GM19468 (cell line): ENCODE data around the gene ABI3BP.

Experiments used
- ATAC-seq: cut with Tn5 transposase; IDR thresholded peaks from one replicate; pipeline ENCODE4 v1.9.1; 2021; ENCODE audit warnings: mild to moderate bottlenecking, moderate library complexity, moderate number of reproducible peaks; ENCODE audit not compliant: unreplicated experiment; ENCODE audit errors: extremely low read depth

Gene ABI3BP

DNA sequence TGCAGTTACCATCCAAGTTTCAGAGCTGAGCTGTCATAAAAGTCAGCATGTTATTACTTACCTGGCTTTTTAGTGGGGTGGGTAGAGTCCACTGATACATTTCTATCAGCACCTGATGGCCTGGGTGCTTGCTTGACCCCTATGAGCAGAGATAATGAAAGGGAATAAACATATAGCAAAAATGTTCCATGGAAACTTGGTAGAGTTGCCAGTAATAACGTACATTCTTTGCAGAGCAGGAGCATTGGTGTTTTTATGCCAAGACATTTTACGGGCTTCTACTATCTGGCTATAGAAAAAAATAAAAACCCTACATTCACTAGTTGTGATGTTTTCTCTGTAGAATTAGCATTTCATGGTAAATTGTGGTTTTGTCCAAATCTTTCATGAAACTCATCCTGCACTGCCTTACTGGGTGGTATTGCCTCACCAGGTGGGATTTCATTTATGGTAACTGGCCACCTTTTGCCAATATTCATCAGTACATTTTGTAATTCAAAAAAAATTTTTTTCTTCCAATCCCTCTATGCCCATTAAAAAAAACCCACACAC is 213.1 kb downstream of the ABI3BP start:
- no peak for ATAC-seq

DNA sequence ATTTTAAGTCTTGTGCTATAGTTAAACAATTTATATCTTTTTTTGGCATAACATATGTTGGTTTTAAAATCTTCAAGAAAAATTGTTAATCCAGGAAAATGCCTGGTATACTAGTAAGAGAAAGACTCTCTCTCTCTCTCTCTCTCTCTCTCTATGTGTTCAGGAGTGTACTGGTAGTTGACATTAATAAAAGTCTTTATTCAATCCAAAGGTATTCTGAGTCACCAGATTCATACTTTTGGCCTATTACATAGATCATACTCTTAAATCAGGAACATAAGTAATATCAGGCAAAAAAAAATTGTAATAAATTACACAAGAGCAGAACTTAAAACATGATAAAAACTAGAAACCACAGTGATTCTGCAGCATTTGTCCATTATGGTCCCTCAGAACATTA is 213.7 kb downstream of the ABI3BP start:
- ATAC-seq: no peak

DNA sequence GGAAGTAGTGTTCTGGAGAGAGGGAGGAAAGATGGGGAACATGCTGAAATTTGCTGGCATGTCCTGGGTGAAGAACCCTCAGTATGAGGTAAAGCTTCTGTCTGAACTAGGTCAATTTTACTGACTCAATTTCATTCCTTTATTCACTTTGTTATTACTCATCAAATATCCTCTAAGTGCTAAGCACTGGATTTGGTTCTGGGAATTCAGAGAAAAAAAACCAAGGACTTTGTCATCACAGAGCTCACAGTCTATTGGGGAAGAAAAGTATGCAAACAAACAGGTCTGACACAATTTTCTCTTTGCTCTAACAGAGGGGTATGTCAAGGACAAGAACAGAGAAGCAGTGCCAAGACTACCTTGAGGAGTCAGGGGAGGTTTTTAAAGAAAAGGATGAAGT is 215.9 kb downstream of the ABI3BP start:
- no peak for ATAC-seq

DNA sequence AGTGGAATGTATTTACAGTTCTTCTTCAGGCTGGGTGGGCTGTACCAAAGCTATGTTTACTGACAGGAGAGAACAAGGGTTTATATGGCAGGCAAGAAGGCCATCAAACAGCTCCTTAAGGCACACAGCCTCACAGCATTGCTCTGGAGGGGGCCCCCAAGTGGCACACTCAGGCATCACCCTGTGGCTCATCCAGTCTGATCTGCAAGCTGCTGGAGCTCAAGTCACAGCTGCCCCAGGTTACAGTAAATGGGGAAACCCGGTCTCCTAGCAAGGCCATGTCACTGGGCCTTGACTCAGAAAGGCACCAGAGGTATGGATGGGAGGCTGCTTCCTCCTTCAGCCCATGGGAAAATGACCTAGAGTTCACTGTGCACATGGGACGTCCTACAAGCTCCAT is 216.5 kb downstream of the ABI3BP start:
- no peak for ATAC-seq

DNA sequence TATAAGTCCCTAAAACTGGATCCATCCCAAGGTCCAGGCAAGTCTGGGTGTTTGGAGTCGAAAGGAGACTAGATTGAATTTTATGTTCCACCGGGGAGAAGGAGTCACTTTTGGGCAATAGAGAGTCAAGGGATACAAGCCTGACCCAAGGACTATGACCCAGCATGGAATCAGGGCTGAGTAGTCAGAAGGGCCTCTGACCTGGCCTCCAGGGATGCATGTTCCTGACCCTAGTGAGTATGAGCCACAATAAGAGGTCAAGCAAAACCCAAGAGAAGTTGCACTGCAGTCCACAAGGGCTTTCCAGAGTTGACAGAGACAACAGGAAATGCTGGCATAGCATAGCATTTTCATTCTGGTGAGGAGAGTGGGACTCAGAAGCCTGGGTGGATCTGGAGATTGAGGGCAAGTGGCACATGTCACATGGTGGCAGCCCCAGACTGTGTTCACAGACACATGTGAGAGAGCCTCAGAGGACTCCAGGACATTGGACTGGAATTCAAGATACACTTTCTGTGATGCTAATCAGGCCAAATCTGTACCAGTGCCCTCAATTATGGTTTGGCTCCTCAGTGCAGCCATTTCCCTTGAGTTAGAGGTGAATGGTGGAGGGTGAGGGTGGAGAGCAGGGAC is 217.0 kb downstream of the ABI3BP start:
- ATAC-seq: no peak

DNA sequence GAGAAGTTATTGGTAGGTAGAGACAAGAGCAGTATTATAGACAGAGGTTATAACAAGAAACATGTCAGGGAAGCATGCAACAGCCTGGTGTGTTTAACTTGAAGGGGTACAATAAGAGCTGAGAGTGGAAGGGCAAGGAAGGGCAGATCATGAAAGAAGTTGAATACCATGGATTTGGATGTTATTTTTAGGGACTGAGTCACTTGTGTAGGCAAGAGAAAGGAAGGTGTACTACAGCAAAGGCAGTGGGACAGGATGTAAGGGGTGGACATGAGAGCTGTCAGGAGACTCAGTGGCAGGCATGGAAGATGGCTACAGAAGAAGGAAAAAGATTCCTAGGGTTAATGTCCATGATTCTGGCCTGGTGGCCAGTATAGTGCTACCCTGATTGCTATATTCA is 217.6 kb downstream of the ABI3BP start:
- ATAC-seq: no peak

DNA sequence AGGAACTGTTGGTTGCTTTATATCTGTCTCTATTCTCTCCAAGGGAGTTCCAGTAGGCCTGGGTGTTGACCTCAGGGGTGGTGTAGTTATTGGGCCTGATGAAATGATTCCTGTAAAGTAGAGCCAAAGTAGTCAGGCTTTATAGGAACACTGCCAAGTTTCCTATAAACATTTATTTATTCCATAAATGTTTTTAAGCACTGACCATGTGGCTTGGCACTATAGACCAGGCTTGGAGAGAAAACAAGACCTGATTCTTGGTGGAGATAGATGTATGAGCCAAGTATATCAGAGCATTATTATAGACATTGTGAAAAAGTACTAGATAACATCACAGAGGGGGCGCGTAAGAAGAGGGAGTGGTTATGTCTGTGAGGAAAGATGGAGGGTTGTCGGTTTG is 218.0 kb downstream of the ABI3BP start:
- ATAC-seq: no peak

DNA sequence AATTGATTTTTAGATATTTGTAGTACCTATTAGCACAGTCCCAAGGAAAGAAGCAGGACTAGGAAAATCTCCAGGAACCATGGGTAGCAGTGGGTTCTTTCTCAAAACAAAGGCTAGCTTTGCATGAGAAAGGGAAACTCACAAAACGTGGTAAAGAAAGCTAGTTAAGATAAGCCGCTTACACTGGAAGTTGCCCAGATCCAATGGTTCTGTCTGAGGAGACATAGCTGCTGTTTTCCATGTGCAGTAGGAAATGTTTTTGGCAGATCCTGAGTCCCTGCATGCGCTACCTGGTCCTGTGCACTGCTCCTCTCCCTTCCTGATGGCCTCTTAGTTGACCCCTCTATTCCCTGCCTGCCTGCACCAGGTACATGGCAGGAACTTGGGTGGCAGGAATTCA is 223.5 kb downstream of the ABI3BP start:
- no peak for ATAC-seq

DNA sequence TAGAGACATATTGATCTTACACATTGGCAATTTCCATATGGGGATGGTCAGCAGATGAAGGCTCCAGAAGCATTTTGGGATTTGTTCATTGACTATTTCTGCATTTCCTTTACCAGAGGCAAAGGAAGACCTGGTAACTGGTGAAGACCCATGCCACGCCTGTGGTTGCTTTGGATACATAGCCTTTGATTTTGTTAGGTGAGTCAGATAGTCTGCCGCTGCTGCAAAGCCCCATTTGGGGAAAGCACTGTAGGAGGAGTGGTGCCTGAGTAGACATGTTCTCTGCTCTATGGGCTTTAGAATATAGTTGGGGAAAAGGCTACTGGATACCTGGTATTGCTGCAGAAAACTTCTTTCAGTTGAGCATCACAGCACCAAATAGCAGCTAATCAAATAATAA is 227.2 kb downstream of the ABI3BP start:
- ATAC-seq: no peak

DNA sequence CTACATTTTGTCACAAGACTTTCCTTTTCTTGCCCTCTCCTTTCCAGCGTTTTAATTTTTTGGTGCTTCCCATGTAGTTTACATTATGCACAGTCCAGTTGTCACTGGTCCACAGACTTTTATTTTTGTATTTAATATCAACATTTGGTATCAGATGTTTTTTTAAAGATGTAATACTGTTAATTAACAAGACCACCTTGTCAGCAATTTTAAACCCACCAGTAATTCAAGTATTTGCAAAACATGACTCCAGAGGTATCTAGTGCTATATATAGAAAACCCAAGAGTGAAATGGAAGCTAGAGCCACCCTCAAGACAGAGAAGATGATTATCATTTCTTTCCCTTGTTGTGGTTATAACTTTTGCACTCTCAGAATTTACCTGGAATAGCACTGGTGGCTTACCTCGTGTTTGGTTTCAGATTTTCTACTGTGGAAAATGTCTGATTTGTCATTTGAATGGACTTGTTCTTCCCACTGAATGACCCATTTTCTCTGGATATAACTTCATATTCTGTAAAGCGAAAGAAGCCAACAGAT is 227.7 kb downstream of the ABI3BP start:
- ATAC-seq: no peak

DNA sequence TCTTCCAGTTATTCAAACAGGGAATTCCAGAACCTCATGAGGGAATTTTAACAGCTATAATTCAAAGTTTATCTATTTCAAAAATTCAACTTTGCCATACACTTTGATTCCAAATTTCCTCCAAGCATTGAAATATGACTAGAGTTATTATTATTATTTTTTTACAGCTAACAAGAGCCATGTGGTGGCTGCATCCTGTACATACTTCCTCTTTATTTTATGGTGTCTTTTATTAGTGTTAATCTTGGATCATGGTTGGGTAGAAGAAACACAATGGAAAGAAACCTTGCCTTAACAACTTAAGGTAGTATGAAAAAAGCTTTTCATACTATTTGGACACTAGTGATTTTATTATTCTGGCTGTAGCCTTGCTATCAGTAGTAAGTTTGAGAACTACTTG is 231.3 kb downstream of the ABI3BP start:
- no peak for ATAC-seq

DNA sequence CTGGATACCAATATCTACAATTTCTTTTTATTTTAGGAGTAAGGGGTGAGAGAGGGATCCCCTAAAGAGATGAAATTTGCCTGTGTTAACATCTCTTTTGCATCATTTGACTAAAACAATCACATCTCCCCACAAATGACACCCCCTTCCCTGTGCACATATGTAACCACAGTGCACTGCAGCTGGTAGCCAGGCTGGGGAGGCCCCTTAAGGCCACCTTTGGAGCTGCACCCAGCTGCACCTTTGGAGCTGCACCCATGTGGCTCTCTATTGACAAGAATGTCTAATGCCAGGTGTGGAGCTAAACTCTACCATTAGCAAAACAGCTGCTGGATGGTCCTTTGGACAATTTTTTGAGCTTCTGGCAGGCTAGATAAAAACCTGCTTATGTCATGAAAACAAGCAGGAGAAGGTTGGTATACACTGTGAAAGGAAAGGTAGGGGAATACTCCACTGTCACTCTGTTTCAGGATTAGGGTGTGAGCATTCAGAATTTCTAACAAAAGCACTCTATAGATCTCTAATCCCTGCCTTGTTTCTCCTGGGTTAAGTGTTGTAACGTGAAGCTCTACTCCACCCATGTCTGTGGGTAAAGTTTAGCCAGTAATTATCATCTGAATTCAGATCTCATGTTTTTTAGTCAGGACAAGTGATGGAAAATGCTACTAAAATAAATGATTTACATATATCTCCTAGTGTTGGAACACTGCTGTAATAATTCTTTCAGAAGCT is 231.8 kb downstream of the ABI3BP start:
- ATAC-seq: peak; percentile 76

DNA sequence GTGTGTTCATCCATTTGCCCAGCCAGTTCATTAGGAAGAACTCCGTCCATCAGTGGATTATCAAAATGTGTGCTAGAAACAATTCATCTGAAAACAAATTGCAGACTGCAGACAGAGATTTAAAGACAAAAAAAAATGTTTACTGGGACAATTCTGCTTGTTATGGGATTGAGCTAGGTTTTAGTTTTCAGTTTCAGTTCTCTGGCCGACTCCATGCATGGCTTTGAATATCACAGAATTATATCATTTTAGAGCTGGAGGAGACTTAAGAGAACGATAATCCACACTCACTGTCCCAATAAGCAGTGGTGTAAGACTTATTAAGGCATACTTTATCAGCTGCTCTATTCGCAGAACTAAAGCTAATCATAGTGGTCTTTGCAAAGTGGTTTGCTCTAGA is 232.8 kb downstream of the ABI3BP start:
- no peak for ATAC-seq

DNA sequence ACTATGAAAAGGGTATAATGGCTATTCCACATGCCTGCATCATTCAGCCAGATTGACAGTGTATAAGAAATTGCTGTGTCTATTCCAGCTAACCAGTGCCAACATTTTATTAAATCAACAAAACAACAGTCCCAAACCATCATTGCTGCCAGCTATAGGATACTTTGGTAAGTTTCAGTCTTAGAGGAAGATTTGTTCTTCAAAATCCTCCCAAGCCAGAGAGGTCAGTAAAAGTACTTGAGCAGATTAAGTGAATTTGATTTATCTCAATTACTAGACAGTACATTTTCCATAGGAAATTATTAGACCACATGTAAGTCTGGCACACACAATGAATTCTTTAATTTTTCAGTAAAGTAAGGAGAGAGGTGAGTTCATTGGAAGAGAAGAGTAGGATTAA is 233.3 kb downstream of the ABI3BP start:
- no peak for ATAC-seq

DNA sequence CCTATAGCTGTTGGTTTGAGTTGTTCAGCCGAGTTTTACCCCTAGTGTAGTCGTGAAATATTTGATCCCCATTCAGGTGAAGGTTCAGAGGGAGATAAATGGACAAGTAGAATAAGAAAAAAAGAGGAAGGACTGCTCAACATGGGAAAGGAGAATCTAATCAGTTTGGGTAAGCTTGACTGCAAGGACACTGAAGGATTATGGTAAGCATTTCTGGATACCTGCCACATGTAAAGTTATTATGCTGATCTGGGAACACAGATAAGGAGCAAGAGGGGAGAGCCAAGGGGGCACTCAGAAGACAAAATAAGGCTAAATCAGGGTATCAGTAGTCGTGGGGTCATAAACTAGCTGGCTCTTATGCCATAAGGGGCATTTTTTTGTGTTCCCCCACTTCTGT is 234.1 kb downstream of the ABI3BP start:
- no peak for ATAC-seq

DNA sequence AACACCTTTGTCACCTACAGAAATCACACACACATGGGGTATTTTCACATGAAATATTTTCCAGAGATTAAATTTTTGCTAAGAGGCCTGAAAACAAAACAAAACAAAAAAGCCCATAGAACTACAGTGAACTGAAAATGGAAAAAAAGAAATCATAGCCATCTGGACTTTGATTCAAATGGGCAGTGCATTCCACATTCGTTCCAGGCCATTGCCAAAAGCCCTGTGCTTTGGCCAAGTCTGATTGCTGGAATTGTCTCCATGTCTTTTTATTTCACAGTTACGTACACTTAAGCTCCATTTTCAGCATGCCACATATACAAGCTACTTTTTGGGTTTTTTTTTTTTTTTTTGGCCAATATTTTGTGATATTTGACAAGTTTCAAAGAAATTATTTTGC is 236.8 kb downstream of the ABI3BP start:
- no peak for ATAC-seq

DNA sequence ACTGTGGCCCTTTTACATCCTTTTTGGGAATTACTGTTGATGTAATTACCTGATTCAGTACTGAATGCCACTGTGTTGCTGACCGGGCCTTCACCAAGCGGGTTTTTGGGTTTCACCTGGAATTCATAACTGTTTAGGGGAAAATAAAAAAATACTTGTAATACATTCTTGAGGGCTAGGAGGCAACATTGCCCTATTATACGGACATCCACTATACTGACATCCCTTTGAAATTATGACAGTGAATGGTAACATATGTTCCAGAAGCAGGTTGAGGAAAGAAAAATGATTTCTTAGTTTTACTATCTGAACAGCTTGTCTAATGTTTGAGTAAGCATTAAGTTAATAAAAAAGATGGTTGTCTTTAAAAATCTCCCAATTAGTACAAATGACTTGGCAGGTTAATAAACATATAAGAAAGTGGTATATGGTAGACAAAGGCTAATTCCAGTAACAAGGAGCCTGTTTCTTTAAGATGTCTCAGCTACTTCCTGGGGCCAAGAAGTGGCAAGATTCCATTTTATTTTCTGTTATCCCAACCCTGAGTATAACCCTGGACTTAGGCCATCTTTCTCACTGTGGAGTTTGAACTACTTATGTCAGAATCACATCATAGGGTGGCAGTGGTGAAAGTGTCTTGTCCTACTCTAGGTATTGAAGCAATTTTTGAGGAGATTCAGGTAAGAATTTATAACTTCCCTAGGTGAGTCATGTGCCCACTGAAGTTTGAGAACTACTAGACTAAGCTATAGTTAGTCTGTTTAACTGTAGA is 238.5 kb downstream of the ABI3BP start:
- no peak for ATAC-seq

DNA sequence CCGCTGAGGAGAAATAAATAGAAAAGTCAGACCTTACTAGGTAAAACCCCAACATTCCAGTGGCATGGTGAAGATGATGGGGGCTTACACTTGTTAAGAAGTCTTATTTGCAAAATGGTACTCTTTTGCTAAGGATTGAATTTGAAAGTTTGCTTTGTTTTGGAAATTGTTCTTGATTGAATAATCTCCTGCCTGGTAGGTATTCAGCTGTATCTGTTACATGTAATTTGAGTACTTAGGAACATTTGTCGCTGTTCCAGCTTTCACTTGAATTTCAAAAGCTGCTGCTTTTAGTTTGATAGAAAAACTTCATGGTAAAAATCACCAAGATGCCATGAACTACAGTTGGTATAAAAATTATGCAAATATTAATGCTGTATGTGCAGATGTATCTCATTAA is 239.4 kb downstream of the ABI3BP start:
- ATAC-seq: no peak

DNA sequence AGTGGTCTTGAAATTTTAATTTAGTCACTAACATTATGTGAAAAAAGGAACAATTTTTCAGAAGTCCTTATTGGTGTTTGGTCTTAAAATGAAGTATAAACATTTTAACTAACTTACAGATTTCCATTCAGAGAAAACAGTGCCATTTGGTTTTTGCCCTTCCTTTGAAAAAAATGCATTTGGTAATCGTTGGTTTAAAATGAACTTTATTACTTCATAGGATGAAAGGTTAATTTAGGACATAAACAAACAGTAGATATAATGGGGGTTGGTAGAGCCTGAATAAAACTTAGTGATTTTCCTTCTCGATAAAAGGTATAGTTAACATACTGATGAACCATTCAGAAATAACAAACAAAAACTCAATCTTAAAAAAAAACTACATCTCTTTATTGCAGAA is 244.3 kb downstream of the ABI3BP start:
- ATAC-seq: no peak

DNA sequence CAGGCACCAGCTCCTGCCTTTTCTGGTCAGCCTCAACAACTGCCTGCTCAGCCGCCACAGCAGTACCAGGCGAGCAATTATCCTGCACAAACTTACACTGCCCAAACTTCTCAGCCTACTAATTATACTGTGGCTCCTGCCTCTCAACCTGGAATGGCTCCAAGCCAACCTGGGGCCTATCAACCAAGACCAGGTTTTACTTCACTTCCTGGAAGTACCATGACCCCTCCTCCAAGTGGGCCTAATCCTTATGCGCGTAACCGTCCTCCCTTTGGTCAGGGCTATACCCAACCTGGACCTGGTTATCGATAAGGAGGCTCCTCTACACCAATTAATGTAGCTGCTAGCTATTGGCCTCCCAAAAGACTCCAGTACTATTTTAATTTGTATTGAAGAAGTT is 245.0 kb downstream of the ABI3BP start:
- ATAC-seq: no peak

DNA sequence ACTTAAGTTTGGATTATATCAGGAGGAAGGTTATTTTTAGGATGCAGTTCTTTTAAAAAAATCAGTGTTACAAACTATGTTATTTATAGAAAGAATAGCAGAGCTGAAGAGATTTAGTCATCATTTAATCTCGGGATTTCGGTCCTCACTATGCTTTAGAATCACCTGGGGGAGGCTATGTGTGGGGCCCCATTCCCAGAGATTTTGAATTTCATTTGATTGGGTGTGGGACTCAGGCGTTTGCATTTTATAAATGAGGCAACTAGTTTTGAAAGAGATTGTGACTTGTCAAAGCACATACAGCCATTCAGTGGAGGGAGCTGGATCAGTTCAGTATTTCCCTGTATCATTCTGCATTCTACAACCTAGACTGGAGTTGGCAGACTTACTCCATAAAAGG is 247.1 kb downstream of the ABI3BP start:
- no peak for ATAC-seq
